ENCODE results near the gene ALAS1.

DNA sequence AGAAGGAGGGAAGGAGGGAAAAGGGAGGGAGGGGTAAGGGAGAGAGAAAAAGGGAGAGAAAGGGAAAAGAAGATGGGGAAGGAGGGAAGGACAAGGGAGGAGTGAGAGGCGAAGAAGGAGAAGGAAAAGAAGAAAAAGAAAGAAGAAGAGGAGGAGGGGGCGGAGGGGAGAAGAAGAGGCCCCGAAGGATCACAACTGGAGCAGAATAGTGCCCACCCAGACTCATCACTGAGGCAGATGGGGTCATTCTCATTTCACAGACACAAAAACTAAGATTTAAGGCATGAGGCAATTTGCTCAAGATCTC is 2.7 kb upstream of the ALAS1 start:
- TF ChIP-seq, protein P1, sequence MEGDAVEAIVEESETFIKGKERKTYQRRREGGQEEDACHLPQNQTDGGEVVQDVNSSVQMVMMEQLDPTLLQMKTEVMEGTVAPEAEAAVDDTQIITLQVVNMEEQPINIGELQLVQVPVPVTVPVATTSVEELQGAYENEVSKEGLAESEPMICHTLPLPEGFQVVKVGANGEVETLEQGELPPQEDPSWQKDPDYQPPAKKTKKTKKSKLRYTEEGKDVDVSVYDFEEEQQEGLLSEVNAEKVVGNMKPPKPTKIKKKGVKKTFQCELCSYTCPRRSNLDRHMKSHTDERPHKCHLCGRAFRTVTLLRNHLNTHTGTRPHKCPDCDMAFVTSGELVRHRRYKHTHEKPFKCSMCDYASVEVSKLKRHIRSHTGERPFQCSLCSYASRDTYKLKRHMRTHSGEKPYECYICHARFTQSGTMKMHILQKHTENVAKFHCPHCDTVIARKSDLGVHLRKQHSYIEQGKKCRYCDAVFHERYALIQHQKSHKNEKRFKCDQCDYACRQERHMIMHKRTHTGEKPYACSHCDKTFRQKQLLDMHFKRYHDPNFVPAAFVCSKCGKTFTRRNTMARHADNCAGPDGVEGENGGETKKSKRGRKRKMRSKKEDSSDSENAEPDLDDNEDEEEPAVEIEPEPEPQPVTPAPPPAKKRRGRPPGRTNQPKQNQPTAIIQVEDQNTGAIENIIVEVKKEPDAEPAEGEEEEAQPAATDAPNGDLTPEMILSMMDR (IDR thresholded peaks at IDR 0.05) = no peak
- TF ChIP-seq POLR2AphosphoS5 (IDR thresholded peaks at IDR 0.05) (no peak), EP300 (IDR thresholded peaks at IDR 0.05; ENCODE audit: low read depth) (no peak), POLR2A (IDR thresholded peaks at IDR 0.05) (no peak)

All from transverse colon (tissue), 4 donors.